ENCODE data around the gene CNTN2. TPM values are rescaled to one million over a fixed set of nuclear protein-coding genes. Genes with fewer than 3 reads are reported as not detected.

The CNTN2 gene
- total and polyA plus RNA-seq, 2 of the 8 experiments (the other 6 are each of a cell fraction or from before 2014, with no cell fraction given) = 1.2 to 3.9 TPM

GRCh38 chr1:205048382-205048781, 5.4 kb downstream of the CNTN2 start:
- ChIA-PET CTCF (ENCODE audit: partially characterized antibody) (interaction anchor here (0.5 to 38.9 kb wide), 8 partner anchors 11 to 1957 kb away, joined by 3 to 1336 read pairs (median 3); no protein-coding TSS in a partner anchor), POLR2A (ENCODE audit: partially characterized antibody) (no interaction called here)
- H3K27ac ChIP-seq (ENCODE audit: low read depth, low read length) = no peak overlapping the region
- H3K27me3 ChIP-seq (replicated peaks in 1 of 4; ENCODE audit: control insufficient read depth in 3 of 4, extremely low read depth in 1 of 4, insufficient read depth in 3 of 4, low read length in 3 of 4) = peaks cover 0 to 12% (median 8%) of the 10 kb centered on the region in 4 experiments; a peak in 5 of 7 replicates
- no peak overlapping the region for H2AFZ ChIP-seq (ENCODE audit: low read length)
- DNase-seq (ENCODE audit: low read depth in 1 of 2, low spot score in 2 of 2) (no peak), FAIRE-seq (no peak)
- no peak overlapping the region for H3K4me2 ChIP-seq (ENCODE audit: insufficient read depth in 1 of 2, low read depth in 2 of 2, low read length in 2 of 2)
- H3K4ac ChIP-seq (replicated peaks; ENCODE audit: insufficient read length, low read depth, low read length) = no peak overlapping the region
- no peak overlapping the region for H3K23ac ChIP-seq (ENCODE audit: insufficient read length)
- H2BK20ac ChIP-seq (ENCODE audit: low read length) = no peak overlapping the region
- peaks cover 13 to 26% (median 16%) of the 10 kb centered on the region in 4 experiments for H3K4me1 ChIP-seq (replicated peaks in 1 of 4; ENCODE audit: control insufficient read depth in 3 of 4, insufficient read depth in 4 of 4, low read length in 3 of 4)
- no peak overlapping the region for H2BK15ac ChIP-seq (ENCODE audit: low read length)
- H4K5ac ChIP-seq (ENCODE audit: insufficient read length, low read depth, low read length) = no peak overlapping the region
- no peak overlapping the region for H3K56ac ChIP-seq (replicated peaks; ENCODE audit: insufficient read length, low read depth, low read length)
- H3K18ac ChIP-seq (ENCODE audit: extremely low read depth, low read length) = no peak overlapping the region
- peaks cover 2 to 3% of the 10 kb centered on the region in 2 experiments for H4K20me1 ChIP-seq (replicated peaks in 1 of 2; ENCODE audit: control insufficient read depth in 1 of 2, insufficient read depth in 2 of 2, low read length in 2 of 2)
- no peak overlapping the region for H2AK5ac ChIP-seq (ENCODE audit: low read depth, low read length)
- H3K9ac ChIP-seq (replicated peaks in 1 of 4; ENCODE audit: extremely low read depth in 1 of 4, low read depth in 3 of 4, low read length in 3 of 4) = no peak overlapping the region
- H4K91ac ChIP-seq (replicated peaks; ENCODE audit: insufficient read length, low read length) = no peak overlapping the region
- no peaks in the 10 kb centered on the region for H3K36me3 ChIP-seq (ENCODE audit: control insufficient read depth in 2 of 4, insufficient read depth in 4 of 4, low read length in 3 of 4)
- TF ChIP-seq SRF (IDR thresholded peaks at IDR 0.05; ENCODE audit: low read depth, low read length) = no peak
- no peak for TF ChIP-seq SIN3A (conservative IDR thresholded peaks at IDR 0.05 in 1 of 2, IDR thresholded peaks at IDR 0.05 in 1 of 2; ENCODE audit: low read depth in 1 of 2, low read length in 2 of 2)
- no peak for TF ChIP-seq TAF7 (optimal IDR thresholded peaks at IDR 0.05; ENCODE audit: borderline replicate concordance, low read depth, low read length)
- TF ChIP-seq KDM1A (IDR thresholded peaks at IDR 0.05; ENCODE audit: borderline replicate concordance, low read length) = no peak
- no peak for TF ChIP-seq USF2 (IDR thresholded peaks at IDR 0.05; ENCODE audit: low read length)
- no peak for TF ChIP-seq TCF12 (IDR thresholded peaks at IDR 0.05; ENCODE audit: low read depth, low read length)
- TF ChIP-seq HDAC6 (IDR thresholded peaks at IDR 0.05; ENCODE audit: low read depth, low read length) = no peak
- TF ChIP-seq TEAD4 (IDR thresholded peaks at IDR 0.05; ENCODE audit: low read depth, low read length) = no peak
- no peak for TF ChIP-seq NANOG (IDR thresholded peaks at IDR 0.05; ENCODE audit: insufficient read depth, low read depth, low read length, poor library complexity, severe bottlenecking)
- no peak for TF ChIP-seq SIRT6 (IDR thresholded peaks at IDR 0.05; ENCODE audit: low read length)
- TF ChIP-seq EZH2 (IDR thresholded peaks at IDR 0.05; ENCODE audit: low read depth, low read length, severe bottlenecking) = no peak
- WGBS, 2 experiments (ENCODE audit: extremely low coverage in 1 of 2, insufficient coverage in 1 of 2, insufficient read length in 1 of 2, insufficient replicate concordance in 2 of 2, low coverage in 1 of 2, low lambda C conversion rate in 2 of 2, missing lambda C conversion rate in 1 of 2) = 92% methylated on average over 9 of the region's 9 CpGs; no CpG with 5 or more reads in 1 of the 2 experiments
- no peaks in the 10 kb centered on the region for H3K79me2 ChIP-seq (ENCODE audit: control insufficient read depth in 1 of 2, insufficient read depth in 2 of 2, low read length in 2 of 2)
- H3K4me3 ChIP-seq (ENCODE audit: extremely low read depth in 1 of 4, insufficient read depth in 2 of 4, low read depth in 3 of 4, low read length in 4 of 4) = no peak overlapping the region
- H3K9me3 ChIP-seq (ENCODE audit: insufficient read depth in 2 of 2, low read depth in 1 of 2, low read length in 1 of 2) = no peaks in the 10 kb centered on the region
- H3K23me2 ChIP-seq (ENCODE audit: low read depth, low read length) = no peaks in the 10 kb centered on the region
- H3K14ac ChIP-seq (ENCODE audit: insufficient read length) = no peak overlapping the region
- H2BK5ac ChIP-seq (ENCODE audit: low read depth, low read length) = no peak overlapping the region
- H4K8ac ChIP-seq (ENCODE audit: extremely low read depth, insufficient read depth, low read length) = no peak overlapping the region
- H3K79me1 ChIP-seq (ENCODE audit: low read depth, low read length) = no peaks in the 10 kb centered on the region
- no peak overlapping the region for H2BK120ac ChIP-seq (replicated peaks; ENCODE audit: low read depth, low read length)
- 0 out of 2 replicates have a peak overlapping the region, but pooled peaks have one; percentile 17 for H2BK12ac ChIP-seq (ENCODE audit: low read depth, low read length)

Data from H1 (cell line).